Neural progenitor cell (in vitro differentiated cells): Measurements from ENCODE around the gene FRMPD4. TPM values are rescaled to one million over a fixed set of nuclear protein-coding genes. Genes with fewer than 3 reads are reported as not detected.

Experiments used
- DNase-seq: peaks from one replicate; pipeline ENCODE4 v3.0.0-alpha.2; 2016; ENCODE audit warnings: low spot score
- H2AFZ ChIP-seq: fragments of 200-600 bp; sonication (generic); replicated peaks from 2 replicates; pipeline ENCODE4 v1.6.1; 2016; ENCODE audit warnings: antibody characterized with exemption
- H3F3A ChIP-seq: fragments of 200-600 bp; sonication (generic); 2 replicates; pipeline ENCODE4 v1.6.1; 2016; ENCODE audit warnings: antibody characterized with exemption, low read depth
- H3K27ac ChIP-seq: fragments of 200-600 bp; sonication (generic); 2 replicates; pipeline ENCODE4 v1.5.1; 2016; ENCODE audit warnings: mild to moderate bottlenecking
- H3K27me3 ChIP-seq: fragments of 200-600 bp; sonication (generic); 2 replicates; pipeline ENCODE4 v1.6.1; 2016; ENCODE audit warnings: mild to moderate bottlenecking, moderate library complexity
- H3K36me3 ChIP-seq: fragments of 200-600 bp; sonication (generic); 2 replicates; pipeline ENCODE4 v1.5.1; 2016
- H3K4me1 ChIP-seq: fragments of 200-600 bp; sonication (generic); 2 replicates; pipeline ENCODE4 v1.6.1; 2016; ENCODE audit warnings: mixed run types
- H3K4me2 ChIP-seq: fragments of 200-600 bp; sonication (generic); 2 replicates; pipeline ENCODE4 v1.6.1; 2016
- H3K4me3 ChIP-seq: fragments of 200-600 bp; sonication (generic); 2 replicates; pipeline ENCODE4 v1.5.1; 2016
- H3K79me2 ChIP-seq: fragments of 200-600 bp; sonication (generic); 2 replicates; pipeline ENCODE4 v1.6.1; 2016; ENCODE audit warnings: low read depth
- H3K9ac ChIP-seq: fragments of 200-600 bp; sonication (generic); 2 replicates; pipeline ENCODE4 v1.6.1; 2016
- H3K9me3 ChIP-seq: fragments of 200-600 bp; sonication (generic); 2 replicates; pipeline ENCODE4 v1.5.1; 2016; ENCODE audit warnings: low read depth
- H4K20me1 ChIP-seq: fragments of 200-600 bp; sonication (generic); 2 replicates; pipeline ENCODE4 v1.6.1; 2016; ENCODE audit warnings: low read depth
- H3K27ac Mint-ChIP-seq: 3 replicates; pipeline ENCODE4 v1.8.0; 2021; ENCODE audit warnings: mixed read lengths
- H3K27me3 Mint-ChIP-seq: 2 replicates; pipeline ENCODE4 v1.8.0; 2022; ENCODE audit warnings: low read depth, mild to moderate bottlenecking, inconsistent platforms, moderate library complexity, mixed read lengths; ENCODE audit not compliant: insufficient read depth
- H3K36me3 Mint-ChIP-seq: 3 replicates; pipeline ENCODE4 v1.8.0; 2021; ENCODE audit warnings: mixed read lengths
- H3K4me1 Mint-ChIP-seq: 3 replicates; pipeline ENCODE4 v1.8.0; 2021; ENCODE audit warnings: mixed read lengths
- H3K4me3 Mint-ChIP-seq: 3 replicates; pipeline ENCODE4 v1.8.0; 2021; ENCODE audit warnings: mild to moderate bottlenecking, moderate library complexity, mixed read lengths
- H3K9me3 Mint-ChIP-seq: 3 replicates; pipeline ENCODE4 v1.8.0; 2020; ENCODE audit warnings: mixed read lengths
- CTCF ChIP-seq: fragments of 200-600 bp; sonication (generic); IDR thresholded peaks from 2 replicates; pipeline ENCODE4 v1.5.1; 2017; ENCODE audit warnings: antibody characterized with exemption, mild to moderate bottlenecking
- EZH2 ChIP-seq: fragments of 200-600 bp; sonication (generic); IDR thresholded peaks from 2 replicates; pipeline ENCODE4 v1.6.1; 2017; ENCODE audit warnings: antibody characterized with exemption, mild to moderate bottlenecking, moderate library complexity
- EZH2phosphoT487 ChIP-seq: fragments of 200-600 bp; sonication (generic); IDR thresholded peaks from 2 replicates; pipeline ENCODE4 v1.6.1; 2017; ENCODE audit warnings: antibody characterized with exemption
- total RNA-seq: library from RNA; depleted of rRNA; stranded (reverse); fragments of >200 nt; gene quantifications from 2 replicates; pipeline ENCODE4 v1.2.3, GENCODE V29; 2015; ENCODE audit warnings: low replicate concordance

FRMPD4 gene
- total RNA-seq, 1 donor from 2014 or later: not detected

- Histone ChIP-seq H3K79me2 (no peaks in the 10 kb centered on the region), H2AFZ (no peak overlapping the region), H3K4me1 (no peaks in the 10 kb centered on the region), H3K27me3 (no peaks in the 10 kb centered on the region), H3K4me3 (no peak overlapping the region), H3K27ac (no peak overlapping the region), H3K9ac (no peak overlapping the region), H3K4me2 (no peak overlapping the region), H3F3A (no peaks in the 10 kb centered on the region), H4K20me1 (no peaks in the 10 kb centered on the region), H3K9me3 (peaks cover 7% of the 10 kb centered on the region), H3K36me3 (no peaks in the 10 kb centered on the region)
- Mint-ChIP-seq H3K4me1 (no peaks in the 10 kb centered on the region), H3K27ac (no peak overlapping the region), H3K9me3 (no peaks in the 10 kb centered on the region), H3K4me3 (no peak overlapping the region), H3K27me3 (no peaks in the 10 kb centered on the region), H3K36me3 (no peaks in the 10 kb centered on the region)
- no peak for DNase-seq
- TF ChIP-seq EZH2: no peak
- no peak for TF ChIP-seq CTCF
- TF ChIP-seq EZH2phosphoT487: no peak
Measured at GRCh38 chrX:12236156-12236555, 97.9 kb downstream of the FRMPD4 start.

- H3K4me3 ChIP-seq: no peak overlapping the region
- H3K4me2 ChIP-seq: no peak overlapping the region
- H3K36me3 ChIP-seq: no peaks in the 10 kb centered on the region
- no peak overlapping the region for H3K9ac ChIP-seq
- H3K4me1 Mint-ChIP-seq: no peaks in the 10 kb centered on the region
- peaks cover 7% of the 10 kb centered on the region for H3K9me3 ChIP-seq
- no peaks in the 10 kb centered on the region for H3F3A ChIP-seq
- TF ChIP-seq EZH2phosphoT487: no peak
- no peak for TF ChIP-seq CTCF
- no peak for TF ChIP-seq EZH2
- H3K27ac Mint-ChIP-seq: no peak overlapping the region
- no peak overlapping the region for H3K27ac ChIP-seq
- no peaks in the 10 kb centered on the region for H3K4me1 ChIP-seq
- no peak for DNase-seq
- H2AFZ ChIP-seq: no peak overlapping the region
- H3K36me3 Mint-ChIP-seq: no peaks in the 10 kb centered on the region
- H3K4me3 Mint-ChIP-seq: no peak overlapping the region
- H3K79me2 ChIP-seq: no peaks in the 10 kb centered on the region
- no peaks in the 10 kb centered on the region for H3K27me3 ChIP-seq
- H4K20me1 ChIP-seq: no peaks in the 10 kb centered on the region
- H3K27me3 Mint-ChIP-seq: no peaks in the 10 kb centered on the region
- H3K9me3 Mint-ChIP-seq: no peaks in the 10 kb centered on the region
Measured at GRCh38 chrX:12237131-12237530, 98.9 kb downstream of the FRMPD4 start.

GRCh38 chrX:12237771-12238170 lies 99.5 kb downstream of the FRMPD4 start:
- Histone ChIP-seq H3K4me3 (no peak overlapping the region), H4K20me1 (no peaks in the 10 kb centered on the region), H3K27ac (no peak overlapping the region), H2AFZ (no peak overlapping the region), H3K9ac (no peak overlapping the region), H3K9me3 (peaks cover 7% of the 10 kb centered on the region), H3K4me2 (no peak overlapping the region), H3K79me2 (no peaks in the 10 kb centered on the region), H3K36me3 (no peaks in the 10 kb centered on the region), H3F3A (no peaks in the 10 kb centered on the region), H3K27me3 (no peaks in the 10 kb centered on the region), H3K4me1 (no peaks in the 10 kb centered on the region)
- TF ChIP-seq EZH2 (no peak), EZH2phosphoT487 (no peak), CTCF (no peak)
- no peaks in the 10 kb centered on the region for H3K36me3 Mint-ChIP-seq
- H3K27me3 Mint-ChIP-seq: no peaks in the 10 kb centered on the region
- no peaks in the 10 kb centered on the region for H3K4me1 Mint-ChIP-seq
- H3K27ac Mint-ChIP-seq: no peak overlapping the region
- H3K4me3 Mint-ChIP-seq: no peak overlapping the region
- DNase-seq: no peak
- H3K9me3 Mint-ChIP-seq: no peaks in the 10 kb centered on the region
